ENCODE data around the gene GBX2. TPM values are rescaled to one million over a fixed set of nuclear protein-coding genes. Genes with fewer than 3 reads are reported as not detected.

The GBX2 gene
- total RNA-seq, 4 donors from 2014 or later, result not detected

- 73 to 82% methylated on average over 7 to 8 of the region's 10 CpGs for WGBS, 2 donors
- H3K9me3 ChIP-seq, result peaks cover 0 to 6% (median 0%) of the 10 kb centered on the region in 3 donors
- no peak for DNase-seq
- no peak overlapping the region for H3K27ac ChIP-seq
- H3K4me1 ChIP-seq, result peaks cover 0 to 22% (median 4%) of the 10 kb centered on the region in 3 donors
- TF ChIP-seq, protein P1, sequence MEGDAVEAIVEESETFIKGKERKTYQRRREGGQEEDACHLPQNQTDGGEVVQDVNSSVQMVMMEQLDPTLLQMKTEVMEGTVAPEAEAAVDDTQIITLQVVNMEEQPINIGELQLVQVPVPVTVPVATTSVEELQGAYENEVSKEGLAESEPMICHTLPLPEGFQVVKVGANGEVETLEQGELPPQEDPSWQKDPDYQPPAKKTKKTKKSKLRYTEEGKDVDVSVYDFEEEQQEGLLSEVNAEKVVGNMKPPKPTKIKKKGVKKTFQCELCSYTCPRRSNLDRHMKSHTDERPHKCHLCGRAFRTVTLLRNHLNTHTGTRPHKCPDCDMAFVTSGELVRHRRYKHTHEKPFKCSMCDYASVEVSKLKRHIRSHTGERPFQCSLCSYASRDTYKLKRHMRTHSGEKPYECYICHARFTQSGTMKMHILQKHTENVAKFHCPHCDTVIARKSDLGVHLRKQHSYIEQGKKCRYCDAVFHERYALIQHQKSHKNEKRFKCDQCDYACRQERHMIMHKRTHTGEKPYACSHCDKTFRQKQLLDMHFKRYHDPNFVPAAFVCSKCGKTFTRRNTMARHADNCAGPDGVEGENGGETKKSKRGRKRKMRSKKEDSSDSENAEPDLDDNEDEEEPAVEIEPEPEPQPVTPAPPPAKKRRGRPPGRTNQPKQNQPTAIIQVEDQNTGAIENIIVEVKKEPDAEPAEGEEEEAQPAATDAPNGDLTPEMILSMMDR (IDR thresholded peaks at IDR 0.05), result no peak
- no peak for TF ChIP-seq POLR2A (IDR thresholded peaks at IDR 0.05)
- H3K36me3 ChIP-seq, result no peaks in the 10 kb centered on the region
- intact Hi-C loops (cut with DNase I), result no loop called here
- peaks cover 4 to 69% (median 18%) of the 10 kb centered on the region in 4 donors for H3K27me3 ChIP-seq
- no peak overlapping the region for H3K4me3 ChIP-seq
Measured at GRCh38 chr2:236157815-236158498, 10.2 kb downstream of the GBX2 start.

DNA sequence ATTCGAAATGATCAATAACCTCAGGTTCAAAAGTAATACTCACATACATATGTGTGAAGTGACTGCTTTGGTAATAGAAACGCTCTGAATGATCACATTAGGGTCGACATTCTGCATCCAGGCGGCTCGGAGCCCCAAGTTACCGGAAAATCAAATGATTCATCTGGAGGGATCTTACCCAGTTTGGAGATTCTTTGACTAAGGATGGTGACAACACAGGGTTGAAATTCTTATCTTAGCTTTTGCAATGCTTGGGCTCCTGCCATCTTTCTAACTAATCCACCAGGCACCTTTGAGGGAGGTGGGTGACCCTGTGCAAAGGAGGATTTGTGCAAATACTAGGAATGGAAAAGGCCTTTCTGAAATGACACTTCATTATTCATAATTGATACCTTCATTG, 10.8 kb downstream of the GBX2 start:
- peaks cover 0 to 16% (median 3%) of the 10 kb centered on the region in 3 donors for H3K4me1 ChIP-seq
- no peak overlapping the region for H3K4me3 ChIP-seq
- no peak overlapping the region for H3K27ac ChIP-seq
- TF ChIP-seq POLR2A (IDR thresholded peaks at IDR 0.05), result no peak
- TF ChIP-seq, protein P1 (IDR thresholded peaks at IDR 0.05), result no peak
- no peak for DNase-seq
- WGBS, 2 donors, result 81 to 88% methylated on average over 6 of the region's 6 CpGs
- no peaks in the 10 kb centered on the region for H3K36me3 ChIP-seq
- peaks cover 0 to 10% (median 3%) of the 10 kb centered on the region in 3 donors for H3K9me3 ChIP-seq
- H3K27me3 ChIP-seq, result peaks cover 0 to 66% (median 15%) of the 10 kb centered on the region in 4 donors
- intact Hi-C loops (cut with DNase I), result no loop called here

DNA sequence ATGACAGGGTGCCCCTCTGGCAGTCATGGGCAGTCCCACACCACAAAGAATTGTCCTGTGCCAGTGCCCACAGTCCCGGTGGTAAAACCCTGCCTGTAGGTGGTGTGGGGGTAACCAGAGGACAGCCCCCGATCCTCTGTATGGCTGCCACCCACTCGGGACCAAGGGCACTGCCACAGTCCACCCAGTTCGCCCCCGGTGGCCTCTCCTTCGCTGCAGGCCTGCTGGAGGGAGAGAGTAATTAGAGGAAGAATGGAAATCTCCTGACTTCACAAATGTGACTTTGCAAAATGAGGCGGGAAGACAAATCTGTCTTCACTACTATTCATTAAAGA, 11.4 kb downstream of the GBX2 start:
- WGBS, 2 donors, result 79 to 80% methylated on average over 3 to 6 of the region's 7 CpGs

DNA sequence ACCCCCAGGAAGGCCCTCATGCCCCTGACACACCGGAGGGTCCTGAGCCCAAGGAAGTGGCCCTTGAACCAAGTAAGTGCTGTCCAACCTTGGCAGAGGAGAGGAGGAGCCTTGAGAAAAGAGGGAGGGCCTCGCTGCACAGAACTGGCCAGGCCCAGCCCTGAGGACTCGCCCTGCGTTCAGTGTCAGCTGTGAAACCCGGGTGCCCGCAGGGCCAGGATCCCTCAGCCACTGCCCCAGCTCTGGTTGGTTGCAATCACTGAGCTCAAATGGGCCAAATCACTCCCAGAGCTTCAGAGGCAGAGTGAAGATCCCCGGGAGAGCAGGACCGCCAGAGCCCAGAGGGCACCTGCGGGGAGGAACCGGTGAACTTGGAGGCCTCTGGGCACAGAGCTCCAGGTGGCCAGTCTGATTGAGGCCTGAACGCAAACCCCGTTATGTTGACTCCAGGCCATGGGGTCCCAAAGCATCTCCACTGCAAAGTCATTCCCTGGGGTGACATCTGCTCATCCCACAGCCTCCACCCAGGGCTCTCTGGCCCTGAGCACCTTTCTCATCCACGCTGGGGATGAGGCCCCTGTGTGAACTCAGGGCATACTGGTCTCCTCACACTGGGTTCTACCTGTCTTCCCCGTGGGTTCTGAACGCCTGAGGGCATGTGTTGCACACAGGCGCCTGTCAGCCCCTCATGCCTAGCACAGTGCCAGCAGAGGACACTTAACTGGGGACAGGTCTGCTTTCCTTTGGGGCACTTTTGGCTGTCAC, 11.9 kb downstream of the GBX2 start:
- TF ChIP-seq, protein P1 (IDR thresholded peaks at IDR 0.05), result no peak
- TF ChIP-seq POLR2A (IDR thresholded peaks at IDR 0.05), result no peak

More for the DNA sequence above, 11.4 kb downstream of the GBX2 start:
- Histone ChIP-seq H3K36me3 (no peaks in the 10 kb centered on the region), H3K4me3 (no peak overlapping the region), H3K27me3 (peaks cover 0 to 63% (median 13%) of the 10 kb centered on the region in 4 donors), H3K4me1 (peaks cover 0 to 11% (median 0%) of the 10 kb centered on the region in 3 donors), H3K27ac (no peak overlapping the region), H3K9me3 (peaks cover 0 to 15% (median 6%) of the 10 kb centered on the region in 3 donors)
- no peak for TF ChIP-seq POLR2A (IDR thresholded peaks at IDR 0.05)
- TF ChIP-seq, protein P1 (IDR thresholded peaks at IDR 0.05), result no peak
- intact Hi-C loops (cut with DNase I), result no loop called here
- DNase-seq, result no peak

GRCh38 chr2:236155406-236155805, 12.8 kb downstream of the GBX2 start:
- Histone ChIP-seq H3K36me3 (no peaks in the 10 kb centered on the region), H3K27ac (no peak overlapping the region), H3K4me1 (peaks cover 0 to 8% (median 0%) of the 10 kb centered on the region in 3 donors), H3K27me3 (peaks cover 0 to 52% (median 6%) of the 10 kb centered on the region in 4 donors), H3K9me3 (peaks cover 0 to 24% (median 6%) of the 10 kb centered on the region in 3 donors), H3K4me3 (no peak overlapping the region)
- DNase-seq, result no peak
- intact Hi-C loops (cut with DNase I), result no loop called here
- TF ChIP-seq, protein P1 (IDR thresholded peaks at IDR 0.05), result no peak
- no peak for TF ChIP-seq POLR2A (IDR thresholded peaks at IDR 0.05)
- WGBS, 2 donors, result 75 to 76% methylated on average over 3 of the region's 3 CpGs

More for the DNA sequence above, 11.9 kb downstream of the GBX2 start:
- peaks cover 0 to 20% (median 6%) of the 10 kb centered on the region in 3 donors for H3K9me3 ChIP-seq
- peaks cover 0 to 61% (median 10%) of the 10 kb centered on the region in 4 donors for H3K27me3 ChIP-seq
- no peaks in the 10 kb centered on the region for H3K36me3 ChIP-seq
- DNase-seq, result no peak
- H3K4me3 ChIP-seq, result no peak overlapping the region
- intact Hi-C loops (cut with DNase I), result no loop called here
- H3K27ac ChIP-seq, result no peak overlapping the region
- 33 to 79% methylated on average over 1 to 4 of the region's 16 CpGs for WGBS, 2 donors
- H3K4me1 ChIP-seq, result peaks cover 0 to 8% (median 0%) of the 10 kb centered on the region in 3 donors

Measured in esophagus squamous epithelium (tissue), 5 donors.